A549 (cell line): ENCODE data around the gene SNAPC2. TPM values are rescaled to one million over a fixed set of nuclear protein-coding genes. Genes with fewer than 3 reads are reported as not detected.
A peak's percentile ranks its signal among the peaks of the same experiment; 100 is the strongest.

ENCODE experiments used
- ATAC-seq, 2 experiments: fragments of 200-7000 bp in 1 of 2; fragments of >200 bp in 1 of 2; cut with Nextera tagmentation in 1 of 2; cut with Tn5 transposase in 1 of 2; 3 replicates each; pipeline versions ENCODE4 v1.8.0 to v1.9.1; 2018 to 2020; ENCODE audit warnings: mild to moderate bottlenecking in 1 of 2, moderate library complexity in 1 of 2
- CTCF ChIA-PET: fragments of 300-600 bp; sonication (Branson Sonifier 250); formaldehyde crosslinking; extraction: SDS; loops from one replicate; lab custom pipeline; 2021; ENCODE audit warnings: antibody characterized with exemption, inconsistent platforms; lab: Yijun Ruan, JAX
- POLR2A ChIA-PET: fragments of 350-600 bp; formaldehyde crosslinking; extraction: SDS; loops from one replicate; lab custom pipeline; 2021; ENCODE audit warnings: antibody characterized with exemption, inconsistent platforms; lab: Yijun Ruan, JAX
- DNase-seq, 2 experiments: peaks; one replicate each; pipeline versions ENCODE4 v3.0.0 to v3.0.0-alpha.2; 2011 to 2016; ENCODE audit warnings: low read depth in 1 of 2, low spot score in 1 of 2
- FAIRE-seq: peaks from 2 replicates; lab custom pipeline; 2011; peaks lifted over from hg19 to GRCh38; lab: Jason Lieb, UNC
- H3K27ac ChIP-seq, 2 experiments: fragments of >200 bp; sonication (Bioruptor Twin); formaldehyde crosslinking; 3 replicates each; pipeline ENCODE4 v1.5.1; 2016 to 2017
- H3K4me1 ChIP-seq: fragments of >200 bp; sonication (Bioruptor Twin); formaldehyde crosslinking; 3 replicates; pipeline ENCODE4 v1.6.1; 2016
- H3K4me2 ChIP-seq: fragments of >200 bp; sonication (Bioruptor Twin); formaldehyde crosslinking; 3 replicates; pipeline ENCODE4 v1.6.1; 2016
- H3K4me3 ChIP-seq: fragments of >200 bp; sonication (Bioruptor Twin); formaldehyde crosslinking; 3 replicates; pipeline ENCODE4 v1.5.1; 2016
- H3K9me3 ChIP-seq: fragments of >200 bp; sonication (Bioruptor Twin); formaldehyde crosslinking; 3 replicates; pipeline ENCODE4 v1.6.1; 2016
- CEBPB ChIP-seq, 2 experiments: fragments of >200 bp in 1 of 2; sonication (Bioruptor Twin) in 1 of 2; formaldehyde crosslinking in 1 of 2; IDR thresholded peaks; 2 replicates each; pipeline ENCODE4 v1.6.1; 2012 to 2016
- CHD4 ChIP-seq: fragments of 200-600 bp; sonication (generic); IDR thresholded peaks from 2 replicates; pipeline ENCODE4 v1.6.1; 2016; ENCODE audit warnings: antibody characterized with exemption, mild to moderate bottlenecking, borderline replicate concordance
- E2F6 ChIP-seq: IDR thresholded peaks from 2 replicates; pipeline ENCODE4 v1.6.1; 2012; ENCODE audit warnings: low read depth, borderline replicate concordance
- EHF ChIP-seq: fragments of 250-450 bp; sonication (Bioruptor Pico); IDR thresholded peaks from 2 replicates; pipeline ENCODE4 v1.5.0; 2020; ENCODE audit warnings: mild to moderate bottlenecking
- EHMT2 ChIP-seq: fragments of 200-600 bp; sonication (generic); IDR thresholded peaks from 2 replicates; pipeline ENCODE4 v1.6.1; 2016; ENCODE audit warnings: antibody characterized with exemption, low read depth, mild to moderate bottlenecking, moderate library complexity
- EP300 ChIP-seq, 2 experiments: fragments of >200 bp; sonication (Bioruptor Twin); formaldehyde crosslinking; IDR thresholded peaks; 2 replicates in 1 of 2; 3 replicates in 1 of 2; pipeline ENCODE4 v1.6.1; 2016 to 2017
- ESRRA ChIP-seq: fragments of 150-350 bp; IDR thresholded peaks from 2 replicates; pipeline ENCODE4 v1.6.1; 2014; ENCODE audit warnings: mild to moderate bottlenecking, low read length, borderline replicate concordance
- FOSB ChIP-seq: fragments of 250-450 bp; sonication (Bioruptor Pico); IDR thresholded peaks from 2 replicates; pipeline ENCODE4 v1.5.0; 2020; ENCODE audit warnings: mild to moderate bottlenecking, moderate library complexity
- FOSL2 ChIP-seq, 2 experiments: fragments of 450-650 bp in 1 of 2; fragments of >200 bp in 1 of 2; sonication (Bioruptor Twin) in 1 of 2; formaldehyde crosslinking; IDR thresholded peaks; 2 replicates each; pipeline versions ENCODE4 v1.5.0 to v1.6.1; 2016 to 2020; ENCODE audit warnings: mild to moderate bottlenecking in 1 of 2, moderate library complexity in 1 of 2
- GATA3 ChIP-seq: IDR thresholded peaks from 2 replicates; pipeline ENCODE4 v1.6.1; 2012; ENCODE audit warnings: borderline replicate concordance
- HEYL ChIP-seq: fragments of 250-450 bp; sonication (Bioruptor Pico); IDR thresholded peaks from 2 replicates; pipeline ENCODE4 v1.8.0; 2021; ENCODE audit warnings: mild to moderate bottlenecking, moderate library complexity
- HOXB13 ChIP-seq: fragments of 250-450 bp; sonication (Bioruptor Pico); IDR thresholded peaks from 2 replicates; pipeline ENCODE4 v1.5.0; 2020; ENCODE audit warnings: low read depth, mild to moderate bottlenecking, moderate library complexity
- JUNB ChIP-seq: fragments of >200 bp; sonication (Bioruptor Twin); formaldehyde crosslinking; IDR thresholded peaks from 2 replicates; pipeline ENCODE4 v1.6.1; 2016
- KDM1A ChIP-seq: fragments of 200-600 bp; sonication (generic); IDR thresholded peaks from 2 replicates; pipeline ENCODE4 v1.6.1; 2016; ENCODE audit warnings: low read depth, mild to moderate bottlenecking
- NFE2L2 ChIP-seq: fragments of 150-350 bp; conservative IDR thresholded peaks from 2 replicates; pipeline ENCODE4 v1.6.1; 2014; ENCODE audit warnings: low read length
- NPAS2 ChIP-seq: fragments of 250-450 bp; sonication (Bioruptor Pico); IDR thresholded peaks from 2 replicates; pipeline ENCODE4 v1.8.0; 2022; ENCODE audit warnings: mild to moderate bottlenecking, moderate library complexity, borderline replicate concordance
- PHF8 ChIP-seq: fragments of 200-600 bp; sonication (generic); IDR thresholded peaks from 2 replicates; pipeline ENCODE4 v1.6.1; 2016; ENCODE audit warnings: low read depth, mild to moderate bottlenecking, antibody characterized with exemption, moderate library complexity, borderline replicate concordance
- POLR2A ChIP-seq: IDR thresholded peaks from 2 replicates; pipeline ENCODE4 v1.6.1; 2012; ENCODE audit warnings: mild to moderate bottlenecking, low read length
- POLR2AphosphoS2 ChIP-seq: conservative IDR thresholded peaks from 2 replicates; pipeline ENCODE4 v1.6.1; 2012; ENCODE audit warnings: low read length, improper control_type of control experiment, inconsistent platforms
- RARB ChIP-seq: fragments of 250-450 bp; sonication (Bioruptor Pico); IDR thresholded peaks from 2 replicates; pipeline ENCODE4 v1.8.0; 2021; ENCODE audit warnings: mild to moderate bottlenecking, moderate library complexity
- RCOR1 ChIP-seq: fragments of 150-350 bp; IDR thresholded peaks from 2 replicates; pipeline ENCODE4 v1.6.1; 2014; ENCODE audit warnings: antibody characterized with exemption, low read length, low read depth
- RFX5 ChIP-seq: fragments of 450-650 bp; IDR thresholded peaks from 2 replicates; pipeline ENCODE4 v1.7.1; 2014; ENCODE audit warnings: antibody characterized with exemption, mild to moderate bottlenecking, moderate library complexity
- ZC3H11A ChIP-seq: fragments of 450-650 bp; IDR thresholded peaks from 2 replicates; pipeline ENCODE4 v1.6.1; 2014; ENCODE audit warnings: antibody characterized with exemption, mild to moderate bottlenecking
- ZFP36 ChIP-seq: fragments of 450-650 bp; IDR thresholded peaks from 2 replicates; pipeline ENCODE4 v1.6.1; 2014; ENCODE audit warnings: borderline replicate concordance; ENCODE audit not compliant: partially characterized antibody
- ZNF302 ChIP-seq: fragments of 250-450 bp; sonication (Bioruptor Pico); IDR thresholded peaks from 2 replicates; pipeline ENCODE4 v1.9.0; 2021; ENCODE audit warnings: inconsistent platforms, mild to moderate bottlenecking, moderate library complexity
- WGBS: methylation state at CpG from one replicate; pipeline ENCODE4 v1.1.6; 2017; ENCODE audit errors: missing lambda C conversion rate; 5-methylcytosine and 5-hydroxymethylcytosine counted together
- polyA plus RNA-seq, 4 experiments: library from polyadenylated mRNA; depleted of rRNA in 3 of 4; stranded (reverse); fragments of >200 nt; fragmentation: RNase III in 1 of 4; extraction: RNeasy Plus Mini Kit Qiagen cat#74134 plus additional on column Dnase treatment in 1 of 4; gene quantifications; 2 replicates in 3 of 4; 3 replicates in 1 of 4; pipeline ENCODE4 v1.2.3, GENCODE V29; 2011 to 2017
- TF ChIP-seq, protein P1 (sequence below): IDR thresholded peaks from 2 replicates; pipeline ENCODE4 v1.6.1; 2012
- TF ChIP-seq, protein P2 (sequence below): fragments of >200 bp; sonication (Bioruptor Twin); formaldehyde crosslinking; IDR thresholded peaks from 3 replicates; pipeline ENCODE4 v1.6.1; 2016
- TF ChIP-seq, protein P3 (sequence below): fragments of 450-650 bp; IDR thresholded peaks from 2 replicates; pipeline ENCODE4 v1.6.1; 2014; ENCODE audit warnings: antibody characterized with exemption

Gene SNAPC2
- polyA plus RNA-seq, 2 of the 4 experiments (the other 2 are of a cell fraction) = 9.2 to 13.8 TPM

- FAIRE-seq (no peak), DNase-seq (no peak)
- no peak for TF ChIP-seq HOXB13 (CRISPR knock-in tag)
- TF ChIP-seq, protein P1, sequence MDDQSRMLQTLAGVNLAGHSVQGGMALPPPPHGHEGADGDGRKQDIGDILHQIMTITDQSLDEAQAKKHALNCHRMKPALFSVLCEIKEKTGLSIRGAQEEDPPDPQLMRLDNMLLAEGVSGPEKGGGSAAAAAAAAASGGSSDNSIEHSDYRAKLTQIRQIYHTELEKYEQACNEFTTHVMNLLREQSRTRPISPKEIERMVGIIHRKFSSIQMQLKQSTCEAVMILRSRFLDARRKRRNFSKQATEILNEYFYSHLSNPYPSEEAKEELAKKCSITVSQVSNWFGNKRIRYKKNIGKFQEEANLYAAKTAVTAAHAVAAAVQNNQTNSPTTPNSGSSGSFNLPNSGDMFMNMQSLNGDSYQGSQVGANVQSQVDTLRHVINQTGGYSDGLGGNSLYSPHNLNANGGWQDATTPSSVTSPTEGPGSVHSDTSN = no peak
- TF ChIP-seq NFE2L2 = no peak
- TF ChIP-seq ZC3H11A = no peak
- no peak for TF ChIP-seq POLR2A
- TF ChIP-seq ZNF302 (CRISPR knock-in tag) = no peak
- no peak for TF ChIP-seq E2F6
- TF ChIP-seq RFX5 = no peak
- TF ChIP-seq GATA3 = no peak
- no peak for TF ChIP-seq CEBPB (IDR thresholded peaks at IDR 0.05)
- no peak for TF ChIP-seq EP300 (IDR thresholded peaks at IDR 0.05)
- TF ChIP-seq POLR2AphosphoS2 = no peak
- TF ChIP-seq JUNB = no peak
- TF ChIP-seq, all 56 proteins: peak for 0
- 93% methylated on average over 3 of the region's 23 CpGs for WGBS
- POLR2A ChIA-PET = interaction anchor here (0.5 to 1.0 kb wide), 2 partner anchors 16 to 382 kb away, joined by 3 to 4 read pairs; partner anchors contain the start of gene TIMM44
- Histone ChIP-seq H3K4me3 (no peak overlapping the region), H3K9me3 (no peaks in the 10 kb centered on the region), H3K4me1 (peaks cover 22% of the 10 kb centered on the region), H3K27ac (no peak overlapping the region), H3K4me2 (no peak overlapping the region)
- CTCF ChIA-PET = interaction anchor here (1.2 to 3.0 kb wide), 5 partner anchors 10 to 74 kb away, joined by 3 to 13 read pairs (median 6); partner anchors contain the start of gene TIMM44
- ATAC-seq = no peak
Measured at GRCh38 chr19:7927605-7928333, 7.6 kb downstream of the SNAPC2 start.

- TF ChIP-seq NPAS2 (CRISPR knock-in tag) (no peak), HEYL (CRISPR knock-in tag) (no peak), FOSB (no peak), EP300 (IDR thresholded peaks at IDR 0.05) (no peak), EHMT2 (no peak), ZFP36 (no peak), RCOR1 (no peak), PHF8 (no peak), EHF (CRISPR knock-in tag) (no peak), CHD4 (no peak), ESRRA (no peak), POLR2A (no peak), FOSL2 (IDR thresholded peaks at IDR 0.05) (no peak), FOSL2 (CRISPR knock-in tag; IDR thresholded peaks at IDR 0.05) (no peak), RARB (CRISPR knock-in tag) (no peak), GATA3 (no peak), KDM1A (no peak)
- TF ChIP-seq, protein P2, sequence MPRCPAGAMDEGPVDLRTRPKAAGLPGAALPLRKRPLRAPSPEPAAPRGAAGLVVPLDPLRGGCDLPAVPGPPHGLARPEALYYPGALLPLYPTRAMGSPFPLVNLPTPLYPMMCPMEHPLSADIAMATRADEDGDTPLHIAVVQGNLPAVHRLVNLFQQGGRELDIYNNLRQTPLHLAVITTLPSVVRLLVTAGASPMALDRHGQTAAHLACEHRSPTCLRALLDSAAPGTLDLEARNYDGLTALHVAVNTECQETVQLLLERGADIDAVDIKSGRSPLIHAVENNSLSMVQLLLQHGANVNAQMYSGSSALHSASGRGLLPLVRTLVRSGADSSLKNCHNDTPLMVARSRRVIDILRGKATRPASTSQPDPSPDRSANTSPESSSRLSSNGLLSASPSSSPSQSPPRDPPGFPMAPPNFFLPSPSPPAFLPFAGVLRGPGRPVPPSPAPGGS = no peak
- TF ChIP-seq, protein P1 = no peak
- TF ChIP-seq, protein P3, sequence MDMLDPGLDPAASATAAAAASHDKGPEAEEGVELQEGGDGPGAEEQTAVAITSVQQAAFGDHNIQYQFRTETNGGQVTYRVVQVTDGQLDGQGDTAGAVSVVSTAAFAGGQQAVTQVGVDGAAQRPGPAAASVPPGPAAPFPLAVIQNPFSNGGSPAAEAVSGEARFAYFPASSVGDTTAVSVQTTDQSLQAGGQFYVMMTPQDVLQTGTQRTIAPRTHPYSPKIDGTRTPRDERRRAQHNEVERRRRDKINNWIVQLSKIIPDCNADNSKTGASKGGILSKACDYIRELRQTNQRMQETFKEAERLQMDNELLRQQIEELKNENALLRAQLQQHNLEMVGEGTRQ = no peak
- ATAC-seq (no peak), DNase-seq (no peak), FAIRE-seq (no peak)
- Histone ChIP-seq H3K4me2 (peak overlapping the region; percentile 26; the same call in 2 of the 3 replicates), H3K4me1 (peaks cover 22% of the 10 kb centered on the region), H3K9me3 (no peaks in the 10 kb centered on the region), H3K4me3 (no peak overlapping the region), H3K27ac (0 out of 6 replicates have a peak overlapping the region, but pooled peaks of 1 of the 2 experiments have one; percentile 6)
- ChIA-PET POLR2A (interaction anchor here (0.5 to 3.2 kb wide), 3 partner anchors 16 to 1347 kb away, joined by 3 to 20 read pairs (median 6); partner anchors contain the start of gene TIMM44), CTCF (interaction anchor here (1.2 to 5.7 kb wide), 4 partner anchors 9 to 75 kb away, joined by 3 to 56 read pairs (median 10); partner anchors contain the start of gene TIMM44)
- 81% methylated on average over 9 of the region's 9 CpGs for WGBS
Measured at GRCh38 chr19:7928334-7928706, 8.2 kb downstream of the SNAPC2 start.
